Fibroblast of lung (primary cell): ENCODE data around the gene TLE6. TPM values are rescaled to one million over a fixed set of nuclear protein-coding genes. Genes with fewer than 3 reads are reported as not detected.

Experiments used
- DNase-seq, 2 donors: peaks; one replicate each; pipeline versions ENCODE4 v3.0.0 to v3.0.0-alpha.2; 2010; ENCODE audit warnings: low read depth in 2 of 2
- H2AFZ ChIP-seq: 2 replicates; pipeline ENCODE4 v1.5.1; 2012; ENCODE audit warnings: low read length, control low read depth, inconsistent platforms
- H3K27ac ChIP-seq: 2 replicates; pipeline ENCODE4 v1.5.1; 2011; ENCODE audit warnings: low read length, control low read depth; ENCODE audit not compliant: insufficient read depth
- H3K27me3 ChIP-seq: 2 replicates; pipeline ENCODE4 v1.5.1; 2011; ENCODE audit warnings: mild to moderate bottlenecking, low read length; ENCODE audit not compliant: control insufficient read depth, insufficient read depth
- H3K36me3 ChIP-seq: 2 replicates; pipeline ENCODE4 v1.5.1; 2011; ENCODE audit warnings: low read length; ENCODE audit not compliant: control insufficient read depth, insufficient read depth
- H3K4me1 ChIP-seq: 2 replicates; pipeline ENCODE4 v1.5.1; 2011; ENCODE audit warnings: low read length; ENCODE audit not compliant: control insufficient read depth, insufficient read depth; ENCODE audit errors: extremely low read depth
- H3K4me2 ChIP-seq: 2 replicates; pipeline ENCODE4 v1.5.1; 2011; ENCODE audit warnings: low read length, control low read depth; ENCODE audit not compliant: insufficient read depth; ENCODE audit errors: extremely low read depth
- H3K4me3 ChIP-seq, 4 experiments: fragments of 200-600 bp in 1 of 4; sonication (generic) in 1 of 4; replicated peaks in 1 of 4; 2 replicates each; pipeline ENCODE4 v1.5.1; 2011 to 2016; ENCODE audit warnings: low read length in 4 of 4, low read depth in 3 of 4, mild to moderate bottlenecking in 3 of 4, control low read depth in 2 of 4, inconsistent platforms in 1 of 4, mixed read lengths in 1 of 4; ENCODE audit not compliant: insufficient read depth in 1 of 4; ENCODE audit errors: control extremely low read depth in 1 of 4
- H3K79me2 ChIP-seq: 2 replicates; pipeline ENCODE4 v1.5.1; 2012; ENCODE audit warnings: mild to moderate bottlenecking, low read length, inconsistent platforms; ENCODE audit not compliant: control insufficient read depth, insufficient read depth
- H3K9ac ChIP-seq: 2 replicates; pipeline ENCODE4 v1.5.1; 2011; ENCODE audit warnings: mild to moderate bottlenecking, low read length, control low read depth; ENCODE audit not compliant: insufficient read depth
- H3K9me3 ChIP-seq: 2 replicates; pipeline ENCODE4 v1.5.1; 2012; ENCODE audit warnings: low read depth, low read length; ENCODE audit not compliant: control insufficient read depth, insufficient read depth
- H4K20me1 ChIP-seq: 2 replicates; pipeline ENCODE4 v1.5.1; 2011; ENCODE audit warnings: low read length; ENCODE audit not compliant: control insufficient read depth, insufficient read depth; ENCODE audit errors: extremely low read depth
- EZH2 ChIP-seq: IDR thresholded peaks from 2 replicates; pipeline ENCODE4 v1.5.1; 2012; ENCODE audit warnings: low read length, control low read depth, mild to moderate bottlenecking; ENCODE audit errors: missing control alignments
- polyA plus RNA-seq, 2 donors: library from polyadenylated mRNA; depleted of rRNA in 1 of 2; stranded (reverse) in 1 of 2; unstranded in 1 of 2; fragments of >200 nt; gene quantifications; 2 replicates each; pipeline ENCODE4 v1.2.1, GENCODE V29; 2011 to 2012; ENCODE audit warnings: missing spikeins in 1 of 2
- total RNA-seq: library from RNA; depleted of rRNA; stranded (reverse); fragments of >200 nt; gene quantifications from 2 replicates; pipeline ENCODE4 v1.2.1, GENCODE V29; 2014
- TF ChIP-seq, protein P1 (sequence below), 2 donors: IDR thresholded peaks in 1 of 2; conservative IDR thresholded peaks in 1 of 2; 1 replicate in 1 of 2; 2 replicates in 1 of 2; pipeline ENCODE4 v1.5.1; 2011 to 2012; ENCODE audit warnings: low read length in 2 of 2, control low read depth in 1 of 2, inconsistent platforms in 1 of 2, low read depth in 1 of 2, mild to moderate bottlenecking in 1 of 2

TLE6 gene
- total and polyA plus RNA-seq, 2 donors (not counting 1 experiment from before 2014, with no cell fraction given), result 0.56 to 1.7 TPM

DNA sequence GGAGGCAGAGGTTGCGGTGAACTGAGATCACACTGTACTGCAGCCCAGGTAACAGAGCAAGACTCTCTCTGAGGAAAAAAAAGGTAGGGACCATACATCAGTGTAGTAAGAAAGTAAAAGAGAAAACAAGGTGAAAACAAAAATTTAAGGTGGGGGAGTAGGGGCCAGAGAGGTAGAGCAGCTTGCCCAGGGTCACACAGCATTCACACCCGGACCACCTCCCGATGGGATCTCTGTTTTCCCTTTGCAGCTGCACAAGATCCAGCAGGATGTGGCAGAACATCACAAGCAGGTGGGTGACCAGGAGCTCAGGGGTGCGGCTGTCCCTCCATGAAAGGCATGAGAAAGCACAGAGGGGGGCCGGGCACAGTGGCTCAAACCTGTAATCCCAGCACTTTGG, 4.5 kb downstream of the TLE6 start:
- TF ChIP-seq EZH2, result no peak
- TF ChIP-seq, protein P1, sequence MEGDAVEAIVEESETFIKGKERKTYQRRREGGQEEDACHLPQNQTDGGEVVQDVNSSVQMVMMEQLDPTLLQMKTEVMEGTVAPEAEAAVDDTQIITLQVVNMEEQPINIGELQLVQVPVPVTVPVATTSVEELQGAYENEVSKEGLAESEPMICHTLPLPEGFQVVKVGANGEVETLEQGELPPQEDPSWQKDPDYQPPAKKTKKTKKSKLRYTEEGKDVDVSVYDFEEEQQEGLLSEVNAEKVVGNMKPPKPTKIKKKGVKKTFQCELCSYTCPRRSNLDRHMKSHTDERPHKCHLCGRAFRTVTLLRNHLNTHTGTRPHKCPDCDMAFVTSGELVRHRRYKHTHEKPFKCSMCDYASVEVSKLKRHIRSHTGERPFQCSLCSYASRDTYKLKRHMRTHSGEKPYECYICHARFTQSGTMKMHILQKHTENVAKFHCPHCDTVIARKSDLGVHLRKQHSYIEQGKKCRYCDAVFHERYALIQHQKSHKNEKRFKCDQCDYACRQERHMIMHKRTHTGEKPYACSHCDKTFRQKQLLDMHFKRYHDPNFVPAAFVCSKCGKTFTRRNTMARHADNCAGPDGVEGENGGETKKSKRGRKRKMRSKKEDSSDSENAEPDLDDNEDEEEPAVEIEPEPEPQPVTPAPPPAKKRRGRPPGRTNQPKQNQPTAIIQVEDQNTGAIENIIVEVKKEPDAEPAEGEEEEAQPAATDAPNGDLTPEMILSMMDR (conservative IDR thresholded peaks at IDR 0.05 in 1 of 2, IDR thresholded peaks at IDR 0.05 in 1 of 2; ENCODE audit: low read depth in 1 of 2, low read length in 2 of 2), result no peak
- no peak overlapping the region for H3K4me3 ChIP-seq

DNA sequence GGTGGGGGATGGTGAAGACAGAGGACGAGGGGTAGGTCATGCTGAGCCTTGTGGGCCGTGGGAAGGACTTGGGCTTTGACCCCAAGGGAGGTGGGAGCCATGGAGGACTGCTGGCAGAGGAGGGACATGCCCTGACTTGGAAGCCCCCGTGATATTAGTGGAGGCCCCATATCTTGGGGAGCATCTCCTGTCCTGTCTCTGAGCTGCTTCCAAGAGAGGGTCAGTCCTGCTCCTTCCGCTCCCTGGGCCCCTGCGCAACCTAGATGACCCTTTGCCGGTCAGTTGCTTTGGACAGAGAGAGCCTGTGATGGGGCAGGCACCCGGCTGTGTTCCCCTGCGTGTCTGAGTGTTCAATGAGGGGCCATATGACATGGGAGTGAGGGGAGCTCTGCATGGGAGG, 5.2 kb downstream of the TLE6 start:
- peak overlapping the region; percentile 78 for H3K27ac ChIP-seq
- H3K27me3 ChIP-seq, result peaks cover 7% of the 10 kb centered on the region
- H3K4me1 ChIP-seq, result peaks cover 13% of the 10 kb centered on the region
- H3K4me2 ChIP-seq, result no peak overlapping the region
- H3K36me3 ChIP-seq, result no peaks in the 10 kb centered on the region
- no peak overlapping the region for H2AFZ ChIP-seq
- no peaks in the 10 kb centered on the region for H4K20me1 ChIP-seq
- no peak overlapping the region for H3K4me3 ChIP-seq
- H3K9me3 ChIP-seq, result no peaks in the 10 kb centered on the region
- H3K79me2 ChIP-seq, result no peaks in the 10 kb centered on the region
- TF ChIP-seq, protein P1 (conservative IDR thresholded peaks at IDR 0.05 in 1 of 2, IDR thresholded peaks at IDR 0.05 in 1 of 2; ENCODE audit: low read depth in 1 of 2, low read length in 2 of 2), result no peak
- no peak for TF ChIP-seq EZH2
- no peak overlapping the region for H3K9ac ChIP-seq
- DNase-seq, result no peak

More for the DNA sequence above, 4.5 kb downstream of the TLE6 start:
- no peak overlapping the region for H2AFZ ChIP-seq
- H4K20me1 ChIP-seq, result no peaks in the 10 kb centered on the region
- no peaks in the 10 kb centered on the region for H3K79me2 ChIP-seq
- no peak overlapping the region for H3K4me2 ChIP-seq
- DNase-seq, result no peak
- H3K9me3 ChIP-seq, result no peaks in the 10 kb centered on the region
- no peak overlapping the region for H3K9ac ChIP-seq
- H3K27ac ChIP-seq, result no peak overlapping the region
- peaks cover 4% of the 10 kb centered on the region for H3K27me3 ChIP-seq
- peaks cover 14% of the 10 kb centered on the region for H3K4me1 ChIP-seq
- H3K36me3 ChIP-seq, result no peaks in the 10 kb centered on the region

DNA sequence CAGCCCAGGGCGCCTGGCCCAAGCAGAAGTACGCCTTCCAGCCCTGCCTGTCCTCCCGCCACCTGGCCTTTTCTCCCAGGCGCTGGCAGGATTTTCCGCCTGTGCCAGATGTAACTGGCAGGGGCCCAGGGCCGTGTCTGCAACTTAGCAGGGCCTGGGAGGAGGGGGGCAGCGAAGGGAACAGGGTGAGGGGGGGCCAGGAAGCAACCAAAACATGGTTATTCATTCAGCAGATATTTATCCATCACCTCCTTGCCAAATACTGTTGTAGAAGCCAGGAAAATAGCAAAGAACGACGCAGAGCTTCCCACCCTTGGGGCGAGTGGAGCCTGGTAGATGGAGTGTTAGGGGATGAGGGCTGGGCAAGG, 5.6 kb downstream of the TLE6 start:
- Histone ChIP-seq H3K4me2 (peak overlapping the region; percentile 85), H4K20me1 (no peaks in the 10 kb centered on the region), H3K36me3 (no peaks in the 10 kb centered on the region), H3K27ac (peak overlapping the region; percentile 78), H3K79me2 (no peaks in the 10 kb centered on the region), H3K4me1 (peaks cover 11% of the 10 kb centered on the region), H3K9ac (peak overlapping the region; percentile 58), H3K27me3 (peaks cover 7% of the 10 kb centered on the region), H2AFZ (peak overlapping the region; percentile 65), H3K9me3 (no peaks in the 10 kb centered on the region), H3K4me3 (no peak overlapping the region)
- TF ChIP-seq EZH2, result no peak
- TF ChIP-seq, protein P1 (conservative IDR thresholded peaks at IDR 0.05 in 1 of 2, IDR thresholded peaks at IDR 0.05 in 1 of 2; ENCODE audit: low read depth in 1 of 2, low read length in 2 of 2), result no peak
- peak; percentile 84 to 93 for DNase-seq
